GM10266 (cell line): ENCODE results near the gene LDLRAD1.

ENCODE experiments used
- DNase-seq: peaks from one replicate; pipeline ENCODE4 v3.0.0; 2012; ENCODE audit errors: extremely low spot score
- TF ChIP-seq, protein P1 (sequence below): IDR thresholded peaks from 2 replicates; pipeline ENCODE4 v1.5.1; 2012; ENCODE audit warnings: mild to moderate bottlenecking, low read depth; ENCODE audit not compliant: control insufficient read depth, insufficient read depth; ENCODE audit errors: missing control alignments

LDLRAD1 gene, protein sequence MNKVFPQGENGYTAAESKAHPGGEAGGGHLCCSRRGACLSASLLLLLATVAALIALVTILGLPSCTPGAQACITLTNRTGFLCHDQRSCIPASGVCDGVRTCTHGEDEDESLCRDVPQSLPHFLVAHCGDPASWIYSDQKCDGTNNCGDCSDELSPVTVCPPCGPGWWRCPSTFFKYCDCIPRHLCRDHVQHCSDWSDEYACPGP

DNA sequence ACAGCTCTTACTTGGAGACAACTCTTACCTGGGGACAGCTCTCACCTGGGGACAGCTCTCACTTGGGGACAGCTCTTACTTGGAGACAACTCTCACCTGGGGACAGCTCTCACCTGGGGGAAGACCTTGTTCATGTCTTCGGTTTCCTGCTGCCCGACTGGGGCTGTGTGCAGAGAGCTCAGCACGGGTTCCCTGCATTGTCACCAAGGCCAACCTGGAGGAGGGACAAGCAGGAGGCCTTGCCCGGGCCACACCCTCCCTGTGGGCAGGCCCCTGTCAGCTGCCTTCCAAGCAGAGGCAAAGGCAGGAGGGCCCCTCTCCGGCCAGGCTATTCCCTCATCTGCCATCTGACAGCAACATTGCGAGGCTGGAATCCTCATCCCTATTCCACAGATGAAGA is at the start of gene LDLRAD1:
Gene LDLRAD1, minus strand, starts transcription at position 208 of the 400 bp plus-strand sequence. Its CDS starts 74 bp downstream, at position 134.
- TF ChIP-seq, protein P1, sequence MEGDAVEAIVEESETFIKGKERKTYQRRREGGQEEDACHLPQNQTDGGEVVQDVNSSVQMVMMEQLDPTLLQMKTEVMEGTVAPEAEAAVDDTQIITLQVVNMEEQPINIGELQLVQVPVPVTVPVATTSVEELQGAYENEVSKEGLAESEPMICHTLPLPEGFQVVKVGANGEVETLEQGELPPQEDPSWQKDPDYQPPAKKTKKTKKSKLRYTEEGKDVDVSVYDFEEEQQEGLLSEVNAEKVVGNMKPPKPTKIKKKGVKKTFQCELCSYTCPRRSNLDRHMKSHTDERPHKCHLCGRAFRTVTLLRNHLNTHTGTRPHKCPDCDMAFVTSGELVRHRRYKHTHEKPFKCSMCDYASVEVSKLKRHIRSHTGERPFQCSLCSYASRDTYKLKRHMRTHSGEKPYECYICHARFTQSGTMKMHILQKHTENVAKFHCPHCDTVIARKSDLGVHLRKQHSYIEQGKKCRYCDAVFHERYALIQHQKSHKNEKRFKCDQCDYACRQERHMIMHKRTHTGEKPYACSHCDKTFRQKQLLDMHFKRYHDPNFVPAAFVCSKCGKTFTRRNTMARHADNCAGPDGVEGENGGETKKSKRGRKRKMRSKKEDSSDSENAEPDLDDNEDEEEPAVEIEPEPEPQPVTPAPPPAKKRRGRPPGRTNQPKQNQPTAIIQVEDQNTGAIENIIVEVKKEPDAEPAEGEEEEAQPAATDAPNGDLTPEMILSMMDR: no peak
- DNase-seq: no peak

DNA sequence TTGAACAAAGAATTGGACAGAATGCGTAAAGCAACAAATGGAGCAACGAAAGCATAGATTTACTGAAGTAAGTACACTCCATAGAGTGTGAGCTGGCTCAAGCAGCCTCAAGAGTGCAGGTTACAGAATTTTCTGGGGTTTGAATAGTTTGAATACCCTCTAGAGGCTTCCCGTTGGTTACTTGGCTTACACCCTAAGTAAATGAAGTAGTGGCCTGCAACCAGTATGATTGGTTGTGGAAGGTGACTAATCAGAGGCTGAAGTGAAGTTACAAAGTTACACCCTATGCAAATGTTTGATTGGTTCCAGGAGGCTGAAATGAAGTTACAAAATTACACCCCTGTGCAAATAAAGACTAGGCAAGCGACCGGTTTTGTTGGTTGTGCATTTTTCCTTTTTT is 46.3 kb upstream of the LDLRAD1 start:
- DNase-seq: no peak
- TF ChIP-seq, protein P1: no peak

DNA sequence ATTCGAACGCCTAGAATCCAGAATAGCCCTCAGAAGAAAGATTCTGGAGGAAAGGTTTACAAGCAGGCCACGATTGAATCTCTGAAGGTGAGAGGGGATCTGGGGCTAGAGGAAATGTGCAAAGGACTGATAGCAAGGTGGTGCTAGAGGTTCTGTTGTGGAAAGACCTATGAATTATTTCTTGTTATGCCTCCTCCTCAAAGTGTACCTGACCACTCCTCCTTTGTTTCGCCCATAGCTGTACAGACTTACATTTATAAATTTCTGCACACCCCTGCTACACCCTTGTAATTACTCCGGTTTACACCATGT is 36.4 kb upstream of the LDLRAD1 start:
- DNase-seq: peak; percentile 9
- TF ChIP-seq, protein P1: peak; percentile 51

DNA sequence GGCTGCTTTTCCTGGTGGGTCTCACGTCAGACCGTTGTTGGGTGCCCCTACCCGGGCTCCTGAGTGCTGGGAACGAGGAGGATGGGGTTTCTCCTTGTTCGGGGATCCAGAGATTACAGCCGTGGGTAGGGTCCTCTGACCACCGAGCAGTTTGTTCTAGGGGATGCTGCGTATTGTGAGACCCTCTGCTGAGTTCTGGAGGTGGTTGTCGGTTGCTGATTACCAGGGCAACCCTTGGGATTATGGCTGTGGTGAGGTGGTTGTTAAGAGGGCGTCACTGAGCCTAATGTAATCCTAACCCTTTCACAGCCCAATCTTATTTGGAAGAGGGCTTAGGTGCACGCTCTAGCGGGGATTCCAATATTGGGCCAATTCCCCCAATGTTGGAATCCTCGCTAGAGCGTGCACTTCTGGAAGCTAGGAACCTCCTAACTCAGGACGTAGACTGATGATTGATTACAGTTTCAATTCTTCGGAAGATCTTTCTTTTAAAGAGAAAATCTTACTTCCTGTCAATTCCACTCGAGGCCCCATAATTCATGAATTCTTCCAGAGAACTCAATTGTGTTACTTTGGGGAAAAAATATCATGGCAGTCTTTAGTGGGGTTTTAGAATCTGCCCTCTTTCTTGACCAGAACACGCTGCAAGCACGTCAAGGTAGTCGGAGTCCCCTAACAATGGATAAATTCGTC is 35.9 kb upstream of the LDLRAD1 start:
- TF ChIP-seq, protein P1: no peak
- no peak for DNase-seq

DNA sequence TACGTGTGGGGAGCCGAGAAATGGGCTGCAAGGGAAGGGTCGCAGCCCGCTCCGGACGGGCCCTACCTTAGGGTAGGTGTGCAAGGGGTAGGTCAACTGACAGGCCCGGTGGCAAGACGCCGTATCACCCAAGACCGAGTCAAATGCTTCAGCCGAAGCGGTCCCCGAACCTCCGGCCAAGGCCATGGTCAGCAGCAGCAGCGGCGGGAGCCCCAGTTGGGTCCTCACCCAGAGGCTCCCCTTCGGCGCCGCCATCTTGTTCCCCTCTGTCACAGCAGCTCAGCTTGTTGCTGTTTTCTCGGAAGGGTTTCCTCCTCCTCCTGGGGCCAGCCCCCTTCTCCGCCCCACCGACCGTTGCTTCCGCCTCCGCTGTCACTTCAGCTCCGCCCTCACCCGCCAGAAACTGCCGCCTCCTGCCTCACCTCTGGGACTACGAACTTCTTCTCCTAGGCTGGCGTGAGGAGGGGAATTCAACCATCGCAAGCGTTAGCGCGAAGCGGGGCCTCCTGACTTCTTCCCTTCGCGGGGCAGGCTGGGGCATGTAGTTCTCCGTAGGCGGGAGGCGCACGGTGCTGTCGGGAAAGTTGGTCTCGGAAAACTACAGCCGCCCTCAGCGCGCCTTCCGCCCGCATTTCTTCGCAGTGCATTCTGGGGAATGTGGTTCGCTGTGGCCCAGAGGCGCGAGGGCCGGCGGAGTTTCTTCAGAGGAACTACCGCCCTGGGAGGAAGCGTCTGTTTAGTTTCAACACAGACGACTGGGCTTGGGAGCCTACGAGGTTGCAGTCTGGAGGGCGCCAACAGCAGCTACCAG is 35.2 kb upstream of the LDLRAD1 start, which contains the start of the genes TCEANC2 and TMEM59:
Gene TCEANC2, plus strand, starts transcription at position 675 of the 811 bp plus-strand sequence. CDS start 815 bp downstream, outside the sequence.
Gene TMEM59, minus strand, starts transcription at position 271 of the 811 bp plus-strand sequence. Its CDS starts 16 bp downstream, at position 255.
- peak; percentile 86 for DNase-seq
- TF ChIP-seq, protein P1: no peak

DNA sequence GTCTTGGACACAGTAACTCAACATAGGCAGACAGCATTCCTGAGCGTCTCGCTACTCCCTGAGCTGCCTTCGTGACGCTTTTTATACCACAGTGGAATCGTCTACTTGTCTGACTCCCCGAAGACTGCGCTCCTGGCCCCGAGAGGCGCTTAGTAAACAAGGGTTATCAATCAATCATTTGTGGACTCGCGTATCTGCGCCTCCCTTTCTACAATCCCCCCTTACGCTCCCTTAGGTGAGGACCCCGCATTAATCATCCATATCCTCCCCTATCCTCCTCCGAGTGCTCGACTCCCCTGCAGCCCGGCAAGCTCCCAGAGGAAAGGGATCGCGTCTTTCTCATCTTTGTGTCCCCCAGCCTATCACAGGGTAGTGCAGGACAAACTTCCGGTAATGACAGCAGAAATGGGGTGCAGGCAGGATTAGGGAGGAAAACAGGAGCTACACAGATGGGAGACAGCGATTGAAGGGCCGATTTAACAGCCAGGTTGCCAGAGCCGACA is 34.5 kb upstream of the LDLRAD1 start:
- TF ChIP-seq, protein P1: no peak
- peak; percentile 24 for DNase-seq
